HepG2 (cell line): ENCODE results near the gene ZFAND3. TPM values are rescaled to one million over a fixed set of nuclear protein-coding genes. Genes with fewer than 3 reads are reported as not detected.
A peak's percentile ranks its signal among the peaks of the same experiment; 100 is the strongest.

Experiments
- CEBPB ChIP-seq: IDR thresholded peaks from 2 replicates; pipeline ENCODE4 v1.6.1; 2011; ENCODE audit warnings: low read depth, low read length, improper control_type of control experiment, borderline replicate concordance
- FOXJ3 ChIP-seq: sonication (generic); formaldehyde crosslinking; IDR thresholded peaks from 2 replicates; pipeline ENCODE4 v1.4.0; 2020; ENCODE audit warnings: missing genetic modification reagents, mild to moderate bottlenecking, borderline replicate concordance
- FOXO1 ChIP-seq: sonication (generic); formaldehyde crosslinking; IDR thresholded peaks from 2 replicates; pipeline ENCODE4 v1.4.0; 2020; ENCODE audit warnings: missing genetic modification reagents
- IRX3 ChIP-seq: sonication (generic); formaldehyde crosslinking; IDR thresholded peaks from 2 replicates; pipeline ENCODE4 v1.8.1; 2023; ENCODE audit warnings: mild to moderate bottlenecking, low read depth, missing genetic modification reagents, borderline replicate concordance
- NR2F2 ChIP-seq: IDR thresholded peaks from 2 replicates; pipeline ENCODE4 v1.6.1; 2012; ENCODE audit warnings: low read depth, inconsistent platforms, borderline replicate concordance
- PAWR ChIP-seq: sonication (generic); formaldehyde crosslinking; IDR thresholded peaks from 2 replicates; pipeline ENCODE4 v1.4.0; 2020; ENCODE audit warnings: missing genetic modification reagents, mild to moderate bottlenecking, borderline replicate concordance
- RAD21 ChIP-seq: fragments of 450-650 bp; formaldehyde crosslinking; IDR thresholded peaks from 2 replicates; pipeline ENCODE4 v1.5.0; 2020; ENCODE audit warnings: mild to moderate bottlenecking
- ZNF10 ChIP-seq: sonication (generic); formaldehyde crosslinking; IDR thresholded peaks from 2 replicates; pipeline ENCODE4 v1.4.0; 2020; ENCODE audit warnings: mild to moderate bottlenecking, low read depth, missing genetic modification reagents, borderline replicate concordance
- ZNF335 ChIP-seq: sonication (generic); formaldehyde crosslinking; IDR thresholded peaks from 2 replicates; pipeline ENCODE4 v1.4.0; 2020; ENCODE audit warnings: missing genetic modification reagents
- ZNF496 ChIP-seq: sonication (generic); formaldehyde crosslinking; IDR thresholded peaks from 2 replicates; pipeline ENCODE4 v1.8.1; 2023; ENCODE audit warnings: mild to moderate bottlenecking, moderate library complexity, missing genetic modification reagents; ENCODE audit not compliant: insufficient replicate concordance
- ZNF652 ChIP-seq: IDR thresholded peaks from 2 replicates; pipeline ENCODE4 v1.6.1; 2016; ENCODE audit warnings: low read depth, borderline replicate concordance
- polyA plus RNA-seq, 8 experiments: library from polyadenylated mRNA; depleted of rRNA in 3 of 8; stranded (reverse) in 7 of 8; unstranded in 1 of 8; fragments of >200 nt; fragmentation: Illumina TruSeq in 4 of 8; extraction: Trizol in 4 of 8; gene quantifications; 2 replicates each; pipeline versions ENCODE4 v1.2.1 to v1.2.3, GENCODE V29; 2011 to 2016; ENCODE audit warnings: low read depth in 4 of 8, missing spikeins in 1 of 8, mixed read lengths in 1 of 8; ENCODE audit not compliant: insufficient read depth in 1 of 8
- total RNA-seq, 5 experiments: library from RNA; depleted of rRNA; stranded (reverse); fragments of >200 nt; fragmentation: Illumina TruSeq; extraction: Trizol; gene quantifications; 2 replicates each; pipeline ENCODE4 v1.2.3, GENCODE V29; 2016; ENCODE audit warnings: low read depth in 1 of 5
- TF ChIP-seq, protein P1 (sequence below): sonication (generic); formaldehyde crosslinking; IDR thresholded peaks from 2 replicates; pipeline ENCODE4 v1.5.0; 2020; ENCODE audit warnings: missing genetic modification reagents, mild to moderate bottlenecking, borderline replicate concordance
- TF ChIP-seq, protein P2 (sequence below): sonication (generic); formaldehyde crosslinking; IDR thresholded peaks from 2 replicates; pipeline ENCODE4 v1.8.1; 2023; ENCODE audit warnings: mild to moderate bottlenecking, missing genetic modification reagents
- TF ChIP-seq, protein P3 (sequence below): sonication (generic); formaldehyde crosslinking; IDR thresholded peaks from 2 replicates; pipeline ENCODE4 v1.8.1; 2023; ENCODE audit warnings: missing genetic modification reagents, mild to moderate bottlenecking, borderline replicate concordance
- TF ChIP-seq, protein P4 (sequence below), 2 experiments: sonication (generic) in 1 of 2; formaldehyde crosslinking in 1 of 2; IDR thresholded peaks; 2 replicates each; pipeline versions ENCODE4 v1.6.1 to v1.9.0; 2014 to 2022; ENCODE audit warnings: antibody characterized with exemption in 1 of 2, borderline replicate concordance in 1 of 2, inconsistent platforms in 1 of 2, low read depth in 1 of 2, missing genetic modification reagents in 1 of 2

ZFAND3 gene
- total and polyA plus RNA-seq, 2 of the 13 experiments (the other 11 are each of a cell fraction or from before 2014, with no cell fraction given) = 16.4 to 17.1 TPM

DNA sequence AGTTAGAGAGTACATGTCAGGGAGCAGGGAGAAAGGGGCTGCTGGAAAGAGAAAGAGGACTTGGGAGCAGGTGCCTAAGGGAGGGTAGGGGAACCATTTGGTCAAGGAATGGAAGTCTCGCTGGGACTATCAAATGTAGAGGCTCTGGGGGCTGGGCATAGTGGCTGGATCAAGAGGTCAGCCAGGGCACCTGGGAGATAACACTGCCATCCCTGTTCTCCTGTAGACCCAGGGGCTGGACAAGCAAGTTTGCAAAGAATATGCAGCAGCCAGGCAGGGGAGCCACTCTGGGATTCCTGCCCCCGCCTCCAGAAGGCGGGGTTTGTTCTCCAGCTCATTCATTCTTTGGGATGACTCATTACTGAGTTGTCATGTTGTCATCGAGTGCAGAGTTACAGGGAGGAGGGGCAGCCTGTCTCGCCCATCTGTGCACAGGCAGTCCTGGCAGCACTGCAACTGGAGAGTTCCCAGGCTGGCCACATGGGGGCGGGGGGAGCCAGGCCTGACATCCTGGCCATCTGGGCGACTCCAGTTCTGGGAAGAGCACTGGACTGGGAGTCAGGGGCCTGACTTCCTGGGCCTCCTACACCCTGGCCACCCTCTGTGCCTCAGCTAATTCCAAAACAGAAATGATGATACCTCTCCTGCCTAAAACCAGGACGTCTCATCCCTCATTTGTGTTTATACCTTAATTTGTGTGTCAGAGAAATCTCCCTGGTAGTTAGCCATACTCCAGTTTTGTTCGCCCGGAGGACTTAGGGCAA is 28.2 kb upstream of the ZFAND3 start (continued):
- TF ChIP-seq, protein P1, sequence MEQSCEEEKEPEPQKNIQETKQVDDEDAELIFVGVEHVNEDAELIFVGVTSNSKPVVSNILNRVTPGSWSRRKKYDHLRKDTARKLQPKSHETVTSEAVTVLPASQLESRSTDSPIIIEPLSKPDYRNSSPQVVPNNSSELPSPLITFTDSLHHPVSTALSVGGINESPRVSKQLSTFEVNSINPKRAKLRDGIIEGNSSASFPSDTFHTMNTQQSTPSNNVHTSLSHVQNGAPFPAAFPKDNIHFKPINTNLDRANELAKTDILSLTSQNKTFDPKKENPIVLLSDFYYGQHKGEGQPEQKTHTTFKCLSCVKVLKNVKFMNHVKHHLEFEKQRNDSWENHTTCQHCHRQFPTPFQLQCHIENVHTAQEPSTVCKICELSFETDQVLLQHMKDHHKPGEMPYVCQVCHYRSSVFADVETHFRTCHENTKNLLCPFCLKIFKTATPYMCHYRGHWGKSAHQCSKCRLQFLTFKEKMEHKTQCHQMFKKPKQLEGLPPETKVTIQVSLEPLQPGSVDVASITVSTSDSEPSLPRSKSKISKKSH = peak; percentile 70; the same call in 1 of the 2 replicates
- no peak for TF ChIP-seq ZNF496 (CRISPR knock-in tag)
- TF ChIP-seq, protein P2, sequence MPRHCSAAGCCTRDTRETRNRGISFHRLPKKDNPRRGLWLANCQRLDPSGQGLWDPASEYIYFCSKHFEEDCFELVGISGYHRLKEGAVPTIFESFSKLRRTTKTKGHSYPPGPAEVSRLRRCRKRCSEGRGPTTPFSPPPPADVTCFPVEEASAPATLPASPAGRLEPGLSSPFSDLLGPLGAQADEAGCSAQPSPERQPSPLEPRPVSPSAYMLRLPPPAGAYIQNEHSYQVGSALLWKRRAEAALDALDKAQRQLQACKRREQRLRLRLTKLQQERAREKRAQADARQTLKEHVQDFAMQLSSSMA = peak; percentile 39; the same call in 1 of the 2 replicates
- TF ChIP-seq, protein P3, sequence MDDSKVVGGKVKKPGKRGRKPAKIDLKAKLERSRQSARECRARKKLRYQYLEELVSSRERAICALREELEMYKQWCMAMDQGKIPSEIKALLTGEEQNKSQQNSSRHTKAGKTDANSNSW (CRISPR knock-in tag) = no peak
- TF ChIP-seq ZNF335 = peak; percentile 79; the same call in 1 of the 2 replicates
- TF ChIP-seq PAWR (CRISPR knock-in tag) = no peak
- TF ChIP-seq CEBPB = peak; percentile 76
- TF ChIP-seq IRX3 (CRISPR knock-in tag) = no peak
- peak; percentile 85 for TF ChIP-seq FOXO1
- peak; percentile 99 for TF ChIP-seq RAD21 (CRISPR knock-in tag)
- 0 out of 2 replicates have a peak, but pooled peaks have one; percentile 41 for TF ChIP-seq NR2F2
- TF ChIP-seq, protein P4, sequence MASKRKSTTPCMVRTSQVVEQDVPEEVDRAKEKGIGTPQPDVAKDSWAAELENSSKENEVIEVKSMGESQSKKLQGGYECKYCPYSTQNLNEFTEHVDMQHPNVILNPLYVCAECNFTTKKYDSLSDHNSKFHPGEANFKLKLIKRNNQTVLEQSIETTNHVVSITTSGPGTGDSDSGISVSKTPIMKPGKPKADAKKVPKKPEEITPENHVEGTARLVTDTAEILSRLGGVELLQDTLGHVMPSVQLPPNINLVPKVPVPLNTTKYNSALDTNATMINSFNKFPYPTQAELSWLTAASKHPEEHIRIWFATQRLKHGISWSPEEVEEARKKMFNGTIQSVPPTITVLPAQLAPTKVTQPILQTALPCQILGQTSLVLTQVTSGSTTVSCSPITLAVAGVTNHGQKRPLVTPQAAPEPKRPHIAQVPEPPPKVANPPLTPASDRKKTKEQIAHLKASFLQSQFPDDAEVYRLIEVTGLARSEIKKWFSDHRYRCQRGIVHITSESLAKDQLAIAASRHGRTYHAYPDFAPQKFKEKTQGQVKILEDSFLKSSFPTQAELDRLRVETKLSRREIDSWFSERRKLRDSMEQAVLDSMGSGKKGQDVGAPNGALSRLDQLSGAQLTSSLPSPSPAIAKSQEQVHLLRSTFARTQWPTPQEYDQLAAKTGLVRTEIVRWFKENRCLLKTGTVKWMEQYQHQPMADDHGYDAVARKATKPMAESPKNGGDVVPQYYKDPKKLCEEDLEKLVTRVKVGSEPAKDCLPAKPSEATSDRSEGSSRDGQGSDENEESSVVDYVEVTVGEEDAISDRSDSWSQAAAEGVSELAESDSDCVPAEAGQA (IDR thresholded peaks at IDR 0.05; ENCODE audit: low read depth) = no peak
- TF ChIP-seq, protein P4 (CRISPR knock-in tag; IDR thresholded peaks at IDR 0.05; ENCODE audit: borderline replicate concordance) = no peak
- TF ChIP-seq ZNF652 (CRISPR knock-in tag) = peak; percentile 63; the same call in 1 of the 2 replicates
- peak; percentile 79; the same call in 1 of the 2 replicates for TF ChIP-seq FOXJ3 (CRISPR knock-in tag)
- TF ChIP-seq ZNF10 (CRISPR knock-in tag) = no peak
